ENCODE data around the gene ITGB3. TPM values are rescaled to one million over a fixed set of nuclear protein-coding genes. Genes with fewer than 3 reads are reported as not detected.

Gene ITGB3
- total and polyA plus RNA-seq, 9 of the 15 experiments (the other 6 are each of a cell fraction or from before 2014, with no cell fraction given): 0.08 to 2.6 (median 0.62) TPM; not detected in 1

DNA sequence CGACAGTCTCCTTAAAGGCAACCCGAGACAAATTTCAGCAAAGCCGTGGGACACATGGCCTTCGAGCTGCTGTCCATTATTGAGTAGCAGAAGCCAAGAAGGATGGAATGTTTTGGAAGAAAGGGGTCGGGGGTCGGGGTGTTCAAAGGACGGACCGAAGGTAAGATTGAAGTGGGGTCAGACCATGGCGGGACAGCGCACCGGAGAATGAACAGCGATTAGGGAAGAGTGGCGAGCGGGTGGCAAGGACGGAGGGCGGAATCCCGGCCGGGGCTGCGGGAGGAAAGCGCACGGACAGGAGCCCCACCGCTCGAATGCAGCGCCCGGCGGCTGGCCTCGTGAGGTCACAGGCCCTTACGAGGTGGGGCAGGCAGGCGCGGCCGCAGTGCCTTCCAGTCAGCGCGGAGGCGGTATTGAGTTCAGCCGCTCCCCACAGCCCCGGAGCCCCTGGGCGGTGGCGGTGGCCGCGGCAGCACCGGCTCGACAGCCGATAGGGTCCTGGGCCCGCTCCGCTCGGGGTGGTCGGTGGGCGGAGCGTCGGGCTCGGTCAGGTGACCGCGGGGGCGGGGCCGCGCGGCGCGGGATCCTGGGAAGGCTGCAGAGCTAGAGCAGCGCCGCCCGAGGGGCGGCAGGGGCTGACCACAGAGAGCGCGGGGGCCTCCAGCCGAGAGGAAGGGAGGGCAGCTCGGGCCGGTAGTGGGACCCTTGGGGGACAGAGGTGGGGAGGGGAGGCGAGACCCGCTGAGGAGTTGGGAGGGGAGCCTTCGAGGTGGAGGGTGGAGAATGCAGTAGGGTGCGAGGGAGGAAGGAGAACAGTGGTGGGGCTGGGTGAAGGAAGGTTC lies 70.0 kb downstream of the ITGB3 start, which contains the start of gene EFCAB13 (continued):
- TF ChIP-seq, protein P1, sequence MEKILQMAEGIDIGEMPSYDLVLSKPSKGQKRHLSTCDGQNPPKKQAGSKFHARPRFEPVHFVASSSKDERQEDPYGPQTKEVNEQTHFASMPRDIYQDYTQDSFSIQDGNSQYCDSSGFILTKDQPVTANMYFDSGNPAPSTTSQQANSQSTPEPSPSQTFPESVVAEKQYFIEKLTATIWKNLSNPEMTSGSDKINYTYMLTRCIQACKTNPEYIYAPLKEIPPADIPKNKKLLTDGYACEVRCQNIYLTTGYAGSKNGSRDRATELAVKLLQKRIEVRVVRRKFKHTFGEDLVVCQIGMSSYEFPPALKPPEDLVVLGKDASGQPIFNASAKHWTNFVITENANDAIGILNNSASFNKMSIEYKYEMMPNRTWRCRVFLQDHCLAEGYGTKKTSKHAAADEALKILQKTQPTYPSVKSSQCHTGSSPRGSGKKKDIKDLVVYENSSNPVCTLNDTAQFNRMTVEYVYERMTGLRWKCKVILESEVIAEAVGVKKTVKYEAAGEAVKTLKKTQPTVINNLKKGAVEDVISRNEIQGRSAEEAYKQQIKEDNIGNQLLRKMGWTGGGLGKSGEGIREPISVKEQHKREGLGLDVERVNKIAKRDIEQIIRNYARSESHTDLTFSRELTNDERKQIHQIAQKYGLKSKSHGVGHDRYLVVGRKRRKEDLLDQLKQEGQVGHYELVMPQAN (IDR thresholded peaks at IDR 0.05; ENCODE audit: borderline replicate concordance): peak; percentile 93; the same call in 1 of the 2 replicates
- peak; percentile 31; the same call in 1 of the 2 replicates for TF ChIP-seq NFIC (IDR thresholded peaks at IDR 0.05)
- TF ChIP-seq DPF2 (IDR thresholded peaks at IDR 0.05): peak; percentile 27; the same call in 1 of the 2 replicates
- TF ChIP-seq GTF2E2 (tag; IDR thresholded peaks at IDR 0.05): no peak; the same call in 1 of the 2 replicates
- TF ChIP-seq ZNF282 (CRISPR knock-in tag; IDR thresholded peaks at IDR 0.05): peak; percentile 99
- TF ChIP-seq, protein P2, sequence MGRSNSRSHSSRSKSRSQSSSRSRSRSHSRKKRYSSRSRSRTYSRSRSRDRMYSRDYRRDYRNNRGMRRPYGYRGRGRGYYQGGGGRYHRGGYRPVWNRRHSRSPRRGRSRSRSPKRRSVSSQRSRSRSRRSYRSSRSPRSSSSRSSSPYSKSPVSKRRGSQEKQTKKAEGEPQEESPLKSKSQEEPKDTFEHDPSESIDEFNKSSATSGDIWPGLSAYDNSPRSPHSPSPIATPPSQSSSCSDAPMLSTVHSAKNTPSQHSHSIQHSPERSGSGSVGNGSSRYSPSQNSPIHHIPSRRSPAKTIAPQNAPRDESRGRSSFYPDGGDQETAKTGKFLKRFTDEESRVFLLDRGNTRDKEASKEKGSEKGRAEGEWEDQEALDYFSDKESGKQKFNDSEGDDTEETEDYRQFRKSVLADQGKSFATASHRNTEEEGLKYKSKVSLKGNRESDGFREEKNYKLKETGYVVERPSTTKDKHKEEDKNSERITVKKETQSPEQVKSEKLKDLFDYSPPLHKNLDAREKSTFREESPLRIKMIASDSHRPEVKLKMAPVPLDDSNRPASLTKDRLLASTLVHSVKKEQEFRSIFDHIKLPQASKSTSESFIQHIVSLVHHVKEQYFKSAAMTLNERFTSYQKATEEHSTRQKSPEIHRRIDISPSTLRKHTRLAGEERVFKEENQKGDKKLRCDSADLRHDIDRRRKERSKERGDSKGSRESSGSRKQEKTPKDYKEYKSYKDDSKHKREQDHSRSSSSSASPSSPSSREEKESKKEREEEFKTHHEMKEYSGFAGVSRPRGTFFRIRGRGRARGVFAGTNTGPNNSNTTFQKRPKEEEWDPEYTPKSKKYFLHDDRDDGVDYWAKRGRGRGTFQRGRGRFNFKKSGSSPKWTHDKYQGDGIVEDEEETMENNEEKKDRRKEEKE (IDR thresholded peaks at IDR 0.05; ENCODE audit: borderline replicate concordance in 1 of 2, control insufficient read depth in 1 of 2, low read depth in 2 of 2, low read length in 1 of 2): no peak
- TF ChIP-seq NCOA1 (IDR thresholded peaks at IDR 0.05; ENCODE audit: low read depth): peak; percentile 76; the same call in 1 of the 2 replicates
- no peak for TF ChIP-seq ZFP36 (IDR thresholded peaks at IDR 0.05; ENCODE audit: low read depth, low read length, partially characterized antibody)
- TF ChIP-seq, protein P3, sequence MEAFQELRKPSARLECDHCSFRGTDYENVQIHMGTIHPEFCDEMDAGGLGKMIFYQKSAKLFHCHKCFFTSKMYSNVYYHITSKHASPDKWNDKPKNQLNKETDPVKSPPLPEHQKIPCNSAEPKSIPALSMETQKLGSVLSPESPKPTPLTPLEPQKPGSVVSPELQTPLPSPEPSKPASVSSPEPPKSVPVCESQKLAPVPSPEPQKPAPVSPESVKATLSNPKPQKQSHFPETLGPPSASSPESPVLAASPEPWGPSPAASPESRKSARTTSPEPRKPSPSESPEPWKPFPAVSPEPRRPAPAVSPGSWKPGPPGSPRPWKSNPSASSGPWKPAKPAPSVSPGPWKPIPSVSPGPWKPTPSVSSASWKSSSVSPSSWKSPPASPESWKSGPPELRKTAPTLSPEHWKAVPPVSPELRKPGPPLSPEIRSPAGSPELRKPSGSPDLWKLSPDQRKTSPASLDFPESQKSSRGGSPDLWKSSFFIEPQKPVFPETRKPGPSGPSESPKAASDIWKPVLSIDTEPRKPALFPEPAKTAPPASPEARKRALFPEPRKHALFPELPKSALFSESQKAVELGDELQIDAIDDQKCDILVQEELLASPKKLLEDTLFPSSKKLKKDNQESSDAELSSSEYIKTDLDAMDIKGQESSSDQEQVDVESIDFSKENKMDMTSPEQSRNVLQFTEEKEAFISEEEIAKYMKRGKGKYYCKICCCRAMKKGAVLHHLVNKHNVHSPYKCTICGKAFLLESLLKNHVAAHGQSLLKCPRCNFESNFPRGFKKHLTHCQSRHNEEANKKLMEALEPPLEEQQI (IDR thresholded peaks at IDR 0.05): no peak
- TF ChIP-seq XRCC4 (IDR thresholded peaks at IDR 0.05; ENCODE audit: extremely low read depth, insufficient read depth, insufficient read length): no peak
- TF ChIP-seq, protein P4, sequence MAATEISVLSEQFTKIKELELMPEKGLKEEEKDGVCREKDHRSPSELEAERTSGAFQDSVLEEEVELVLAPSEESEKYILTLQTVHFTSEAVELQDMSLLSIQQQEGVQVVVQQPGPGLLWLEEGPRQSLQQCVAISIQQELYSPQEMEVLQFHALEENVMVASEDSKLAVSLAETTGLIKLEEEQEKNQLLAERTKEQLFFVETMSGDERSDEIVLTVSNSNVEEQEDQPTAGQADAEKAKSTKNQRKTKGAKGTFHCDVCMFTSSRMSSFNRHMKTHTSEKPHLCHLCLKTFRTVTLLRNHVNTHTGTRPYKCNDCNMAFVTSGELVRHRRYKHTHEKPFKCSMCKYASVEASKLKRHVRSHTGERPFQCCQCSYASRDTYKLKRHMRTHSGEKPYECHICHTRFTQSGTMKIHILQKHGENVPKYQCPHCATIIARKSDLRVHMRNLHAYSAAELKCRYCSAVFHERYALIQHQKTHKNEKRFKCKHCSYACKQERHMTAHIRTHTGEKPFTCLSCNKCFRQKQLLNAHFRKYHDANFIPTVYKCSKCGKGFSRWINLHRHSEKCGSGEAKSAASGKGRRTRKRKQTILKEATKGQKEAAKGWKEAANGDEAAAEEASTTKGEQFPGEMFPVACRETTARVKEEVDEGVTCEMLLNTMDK (IDR thresholded peaks at IDR 0.05; ENCODE audit: borderline replicate concordance, insufficient read depth, low read depth, low read length, poor library complexity, severe bottlenecking): peak; percentile 16
